ENCODE results near the gene WIPI1. TPM values are rescaled to one million over a fixed set of nuclear protein-coding genes. Genes with fewer than 3 reads are reported as not detected.
A peak's percentile ranks its signal among the peaks of the same experiment; 100 is the strongest.

Gene WIPI1
- total RNA-seq, 4 donors from 2014 or later = 23.0 to 32.2 (median 25.5) TPM

DNA sequence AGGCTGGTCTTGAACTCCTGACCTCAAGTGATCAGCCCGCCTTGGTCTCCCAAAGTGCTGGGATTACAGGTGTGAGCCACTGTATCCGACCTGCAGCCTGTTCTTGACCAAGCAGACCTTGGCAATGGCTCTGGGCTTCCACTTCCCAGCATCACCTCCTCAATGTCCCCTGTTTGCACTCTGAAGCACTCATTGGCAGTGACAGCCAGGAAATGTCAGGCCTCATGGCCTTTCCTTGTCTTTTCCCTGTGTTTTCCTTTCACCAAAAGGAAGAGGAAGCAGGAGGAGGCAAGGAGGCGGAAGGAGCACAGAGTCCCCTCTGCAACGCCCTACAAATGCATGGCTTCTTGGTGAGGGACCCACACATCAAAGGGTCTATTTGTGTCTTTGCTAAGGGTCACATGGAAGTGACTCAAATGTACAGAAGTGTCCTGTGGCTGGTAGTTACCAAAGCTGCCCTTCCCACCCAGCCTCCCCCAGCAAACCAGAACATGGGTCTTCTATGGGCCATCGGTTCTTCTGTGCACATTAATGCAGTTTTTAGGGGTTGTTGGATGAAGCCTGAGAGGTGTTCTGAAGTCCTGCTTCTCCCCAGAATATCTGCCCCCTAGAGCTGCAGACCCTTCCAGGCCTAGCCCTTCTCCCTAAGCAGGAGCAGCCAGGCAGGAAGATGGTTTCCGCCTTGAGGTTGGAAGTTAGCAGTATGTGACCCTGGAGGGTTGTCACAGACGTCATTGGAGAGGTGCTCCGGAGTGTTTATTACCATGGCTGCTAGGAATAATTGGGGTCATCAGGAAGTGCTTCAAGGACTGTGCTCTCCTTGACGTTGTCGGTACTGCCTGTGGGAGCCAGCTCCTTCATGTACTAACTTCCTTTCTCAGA lies 60.8 kb downstream of the WIPI1 start:
- intact Hi-C loops (cut with DNase I) = no loop called here
- H3K4me3 ChIP-seq = no peak overlapping the region
- no peak for DNase-seq
- H3K27me3 ChIP-seq = no peaks in the 10 kb centered on the region
- H3K9me3 ChIP-seq = peaks cover 0 to 8% (median 8%) of the 10 kb centered on the region in 3 donors
- peaks cover 0 to 14% (median 4%) of the 10 kb centered on the region in 3 donors for H3K4me1 ChIP-seq
- 77 to 89% methylated on average over 6 of the region's 10 CpGs for WGBS, 2 donors
- no peak for TF ChIP-seq POLR2A (IDR thresholded peaks at IDR 0.05)
- TF ChIP-seq CTCF (IDR thresholded peaks at IDR 0.05) = no peak
- no peaks in the 10 kb centered on the region for H3K36me3 ChIP-seq
- no peak overlapping the region for H3K27ac ChIP-seq

DNA sequence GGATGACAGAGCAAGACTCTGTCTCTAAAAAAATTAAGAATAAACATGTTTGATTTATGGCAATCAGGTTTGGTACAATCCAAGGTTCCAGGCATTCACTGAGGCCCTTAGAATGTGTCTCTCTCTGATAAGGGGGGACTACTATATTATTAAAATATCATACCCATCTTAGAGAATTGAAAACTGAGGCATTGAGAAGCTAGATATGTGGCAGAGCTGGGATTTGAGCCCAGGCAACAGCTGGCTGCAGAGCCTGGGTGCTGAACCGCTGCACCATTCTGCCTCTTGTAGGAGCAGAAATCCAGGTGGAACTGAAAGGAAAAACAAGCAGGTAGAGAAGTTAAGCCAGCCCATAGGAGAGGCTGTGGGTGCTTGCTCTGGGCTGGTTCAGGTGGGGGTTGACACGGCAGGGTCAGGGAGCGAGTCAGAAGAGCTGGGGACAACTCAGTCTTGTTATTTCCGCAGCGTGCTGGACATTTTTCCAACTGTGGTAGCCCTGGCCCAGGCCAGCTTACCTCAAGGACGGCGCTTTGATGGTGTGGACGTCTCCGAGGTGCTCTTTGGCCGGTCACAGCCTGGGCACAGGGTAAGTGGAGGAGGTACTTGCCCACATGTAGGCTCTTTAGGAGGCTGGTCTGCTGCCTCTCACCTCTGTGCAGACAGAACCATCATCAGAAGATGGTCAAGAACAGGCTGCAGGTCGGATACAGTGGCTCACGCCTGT lies 62.5 kb downstream of the WIPI1 start:
- no peak for DNase-seq

GRCh38 chr17:68391561-68392268 lies 65.6 kb downstream of the WIPI1 start:
- 78 to 90% methylated on average over 12 to 15 of the region's 16 CpGs for WGBS, 2 donors
- intact Hi-C loops (cut with DNase I) = no loop called here
- DNase-seq = no peak
- H3K36me3 ChIP-seq = no peaks in the 10 kb centered on the region
- peak overlapping the region in 2 of 4 donors; percentile 33 to 58 for H3K27ac ChIP-seq
- H3K4me1 ChIP-seq = no peaks in the 10 kb centered on the region
- no peaks in the 10 kb centered on the region for H3K27me3 ChIP-seq
- H3K9me3 ChIP-seq = peaks cover 0 to 8% (median 8%) of the 10 kb centered on the region in 3 donors
- H3K4me3 ChIP-seq = peak overlapping the region in 1 of 4 donors; percentile 1
- no peak for TF ChIP-seq POLR2A (IDR thresholded peaks at IDR 0.05)
- TF ChIP-seq CTCF (IDR thresholded peaks at IDR 0.05) = no peak

More for the DNA sequence above, 62.5 kb downstream of the WIPI1 start:
- peaks cover 0 to 8% (median 8%) of the 10 kb centered on the region in 3 donors for H3K9me3 ChIP-seq
- WGBS, 2 donors = 71 to 98% methylated on average over 8 to 9 of the region's 12 CpGs
- intact Hi-C loops (cut with DNase I) = no loop called here
- H3K27me3 ChIP-seq = no peaks in the 10 kb centered on the region
- H3K27ac ChIP-seq = no peak overlapping the region
- H3K4me1 ChIP-seq = peaks cover 0 to 12% (median 4%) of the 10 kb centered on the region in 3 donors
- H3K4me3 ChIP-seq = no peak overlapping the region
- H3K36me3 ChIP-seq = no peaks in the 10 kb centered on the region
- no peak for TF ChIP-seq CTCF (IDR thresholded peaks at IDR 0.05)

DNA sequence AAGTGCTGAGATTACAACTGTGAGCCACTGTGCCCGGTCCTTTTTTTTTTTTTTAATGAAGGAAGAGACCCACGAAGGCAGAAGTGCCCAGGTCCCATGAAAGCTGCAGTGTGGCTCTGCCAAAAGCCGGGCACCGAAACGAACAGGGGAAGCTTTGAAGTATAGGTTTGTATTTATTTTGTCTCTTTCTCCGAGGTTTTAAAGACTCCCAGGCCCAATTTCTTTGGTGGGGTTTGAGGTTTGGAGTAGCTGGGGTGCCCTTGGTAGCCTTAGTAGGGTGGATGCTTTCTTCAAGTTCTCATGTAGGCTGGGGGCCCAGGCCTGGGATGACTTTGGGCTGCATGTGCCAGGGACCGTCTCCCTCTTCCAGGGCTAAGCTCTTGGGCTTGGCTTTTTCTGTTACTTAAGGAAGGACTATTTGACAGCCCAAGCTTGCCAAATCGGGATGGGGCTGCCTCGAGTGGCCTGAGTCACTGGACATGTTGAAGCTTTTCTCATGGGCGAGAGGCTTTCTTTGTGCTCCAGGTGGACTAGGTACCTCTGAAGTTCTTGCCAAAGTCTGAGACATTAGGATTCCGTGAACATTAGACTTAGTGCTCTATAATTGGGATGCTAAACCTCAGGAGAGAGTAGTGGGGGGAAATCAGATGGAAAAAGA lies 66.3 kb downstream of the WIPI1 start:
- H3K9me3 ChIP-seq = peaks cover 0 to 8% (median 8%) of the 10 kb centered on the region in 3 donors
- no peaks in the 10 kb centered on the region for H3K4me1 ChIP-seq
- DNase-seq = no peak
- TF ChIP-seq POLR2A (IDR thresholded peaks at IDR 0.05) (no peak), CTCF (IDR thresholded peaks at IDR 0.05) (no peak)
- H3K4me3 ChIP-seq = peak overlapping the region in 1 of 4 donors; percentile 1
- H3K27ac ChIP-seq = peak overlapping the region in 2 of 4 donors; percentile 33 to 58
- WGBS, 2 donors = 36 to 63% methylated on average over 8 to 11 of the region's 11 CpGs
- intact Hi-C loops (cut with DNase I) = no loop called here
- H3K36me3 ChIP-seq = no peaks in the 10 kb centered on the region
- no peaks in the 10 kb centered on the region for H3K27me3 ChIP-seq
